MCF 10A (cell line): ENCODE data around the gene TMEM53. TPM values are rescaled to one million over a fixed set of nuclear protein-coding genes. Genes with fewer than 3 reads are reported as not detected.

Experiments used
- BruUV-seq: library from RNA; stranded (reverse); fragments of 400-500 nt; replicated peaks from 2 replicates; lab custom pipeline; 2021; lab: Mats Ljungman, UMichigan
- CTCF ChIA-PET: fragments of 300-600 bp; sonication (Branson Sonifier 250); formaldehyde crosslinking; extraction: SDS; loops from one replicate; lab custom pipeline; 2021; ENCODE audit warnings: antibody characterized with exemption, inconsistent platforms; lab: Yijun Ruan, JAX
- POLR2A ChIA-PET: fragments of 300-600, 350-650 bp; sonication (Branson Sonifier 250); formaldehyde crosslinking; extraction: SDS; loops from one replicate; lab custom pipeline; 2020; ENCODE audit warnings: antibody characterized with exemption, inconsistent platforms; lab: Yijun Ruan, JAX
- DNase-seq: peaks from one replicate; pipeline ENCODE4 v3.0.0-alpha.2; 2018; ENCODE audit not compliant: unreplicated experiment
- H3K27ac Mint-ChIP-seq: one replicate; pipeline ENCODE4 v1.8.0; 2022; ENCODE audit warnings: mild to moderate bottlenecking, low read depth, mixed read lengths; ENCODE audit not compliant: unreplicated experiment
- H3K27me3 Mint-ChIP-seq: one replicate; pipeline ENCODE4 v1.8.0; 2022; ENCODE audit warnings: mixed read lengths; ENCODE audit not compliant: insufficient read depth, unreplicated experiment
- H3K36me3 Mint-ChIP-seq: one replicate; pipeline ENCODE4 v1.8.0; 2022; ENCODE audit warnings: mild to moderate bottlenecking, moderate library complexity, mixed read lengths; ENCODE audit not compliant: insufficient read depth, unreplicated experiment
- H3K4me1 Mint-ChIP-seq: one replicate; pipeline ENCODE4 v1.8.0; 2022; ENCODE audit warnings: mixed read lengths; ENCODE audit not compliant: insufficient read depth, unreplicated experiment
- H3K4me3 Mint-ChIP-seq: one replicate; pipeline ENCODE4 v1.8.0; 2022; ENCODE audit warnings: mild to moderate bottlenecking, moderate library complexity, mixed read lengths; ENCODE audit not compliant: unreplicated experiment
- H3K9me3 Mint-ChIP-seq: one replicate; pipeline ENCODE4 v1.8.0; 2022; ENCODE audit warnings: mixed read lengths; ENCODE audit not compliant: unreplicated experiment
- intact Hi-C: fragments of 100-400 bp; cut with micrococcal nuclease; formaldehyde crosslinking; loops from 2 replicates; pipeline ENCODE4 v1.14.1; 2022
- total RNA-seq: library from RNA; stranded (reverse); gene quantifications from 2 replicates; pipeline ENCODE4 v1.2.3, GENCODE V29; 2022
- TF ChIP-seq, protein P1 (sequence below): fragments of 200-600 bp; IDR thresholded peaks from one replicate; pipeline ENCODE4 v1.8.0; 2022; ENCODE audit warnings: antibody characterized with exemption, mild to moderate bottlenecking; ENCODE audit not compliant: unreplicated experiment

The TMEM53 gene
- total RNA-seq, 1 experiment from 2014 or later = 2.2 TPM

DNA sequence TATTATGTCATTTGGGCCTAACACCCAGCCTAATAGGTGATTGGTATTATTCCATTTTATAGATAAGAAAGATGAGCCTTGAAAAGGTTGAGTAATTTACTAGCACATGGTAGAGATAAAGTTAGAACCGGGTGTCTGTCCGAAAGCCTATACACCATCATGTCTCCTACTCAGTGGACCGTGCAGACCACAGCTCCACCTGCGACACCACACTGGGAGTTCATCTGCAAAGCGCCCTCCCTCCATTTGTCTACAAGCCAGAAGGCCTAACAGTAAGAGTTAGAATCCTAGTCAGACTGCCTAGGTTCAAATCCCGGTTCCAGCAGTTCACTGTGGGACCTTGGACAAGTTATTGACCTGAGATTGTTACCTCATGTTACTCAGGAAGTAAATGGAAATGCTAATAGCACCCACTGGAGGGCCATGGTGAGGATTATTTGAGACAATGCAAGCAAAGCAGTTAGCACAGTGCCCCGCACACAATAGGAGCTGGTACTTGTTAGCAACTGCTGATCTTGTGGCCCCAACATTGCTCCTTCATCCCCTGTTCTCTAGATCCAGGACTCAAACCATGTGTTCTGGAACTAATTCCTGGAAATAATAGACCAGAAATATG, 20.7 kb upstream of the TMEM53 start:
- POLR2A ChIA-PET = no interaction called here
- no peak for DNase-seq
- BruUV-seq = no TSS peak
- Mint-ChIP-seq H3K4me1 (peaks cover 6% of the 10 kb centered on the region), H3K27me3 (no peaks in the 10 kb centered on the region), H3K9me3 (no peaks in the 10 kb centered on the region), H3K36me3 (no peaks in the 10 kb centered on the region), H3K27ac (no peak overlapping the region), H3K4me3 (no peak overlapping the region)
- intact Hi-C loops = no loop called here
- TF ChIP-seq, protein P1, sequence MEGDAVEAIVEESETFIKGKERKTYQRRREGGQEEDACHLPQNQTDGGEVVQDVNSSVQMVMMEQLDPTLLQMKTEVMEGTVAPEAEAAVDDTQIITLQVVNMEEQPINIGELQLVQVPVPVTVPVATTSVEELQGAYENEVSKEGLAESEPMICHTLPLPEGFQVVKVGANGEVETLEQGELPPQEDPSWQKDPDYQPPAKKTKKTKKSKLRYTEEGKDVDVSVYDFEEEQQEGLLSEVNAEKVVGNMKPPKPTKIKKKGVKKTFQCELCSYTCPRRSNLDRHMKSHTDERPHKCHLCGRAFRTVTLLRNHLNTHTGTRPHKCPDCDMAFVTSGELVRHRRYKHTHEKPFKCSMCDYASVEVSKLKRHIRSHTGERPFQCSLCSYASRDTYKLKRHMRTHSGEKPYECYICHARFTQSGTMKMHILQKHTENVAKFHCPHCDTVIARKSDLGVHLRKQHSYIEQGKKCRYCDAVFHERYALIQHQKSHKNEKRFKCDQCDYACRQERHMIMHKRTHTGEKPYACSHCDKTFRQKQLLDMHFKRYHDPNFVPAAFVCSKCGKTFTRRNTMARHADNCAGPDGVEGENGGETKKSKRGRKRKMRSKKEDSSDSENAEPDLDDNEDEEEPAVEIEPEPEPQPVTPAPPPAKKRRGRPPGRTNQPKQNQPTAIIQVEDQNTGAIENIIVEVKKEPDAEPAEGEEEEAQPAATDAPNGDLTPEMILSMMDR = no peak
- CTCF ChIA-PET = no interaction called here

DNA sequence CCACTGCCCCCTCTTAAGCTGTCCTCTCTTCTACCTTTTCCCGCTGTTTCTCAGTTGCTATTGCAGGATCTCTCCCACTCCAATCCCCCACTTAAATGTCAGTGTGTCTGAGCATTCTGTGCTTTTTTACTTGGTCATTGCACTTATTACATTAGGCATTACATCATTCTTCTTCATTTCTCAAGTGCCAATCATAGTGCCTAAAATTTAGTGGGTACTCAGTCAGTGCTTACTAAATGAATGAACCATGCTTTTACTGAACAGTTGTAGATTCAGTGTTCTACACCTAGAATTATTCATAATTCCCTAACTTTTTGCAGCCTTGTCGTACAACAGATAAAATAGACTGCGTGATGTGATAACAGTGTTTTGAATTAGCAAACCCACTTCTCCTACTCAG, 19.6 kb upstream of the TMEM53 start:
- H3K36me3 Mint-ChIP-seq = no peaks in the 10 kb centered on the region
- peaks cover 6% of the 10 kb centered on the region for H3K4me1 Mint-ChIP-seq
- TF ChIP-seq, protein P1 = no peak
- intact Hi-C loops = no loop called here
- DNase-seq = no peak
- H3K9me3 Mint-ChIP-seq = no peaks in the 10 kb centered on the region
- H3K27ac Mint-ChIP-seq = no peak overlapping the region
- ChIA-PET CTCF (interaction anchor here (0.6 kb wide), 1 partner anchor 12 kb away, joined by 3 read pairs; no protein-coding TSS in a partner anchor), POLR2A (interaction anchor here (2.3 kb wide), 1 partner anchor 28 kb away, joined by 6 read pairs; no protein-coding TSS in a partner anchor)
- H3K4me3 Mint-ChIP-seq = no peak overlapping the region
- no peaks in the 10 kb centered on the region for H3K27me3 Mint-ChIP-seq
- no TSS peak for BruUV-seq

DNA sequence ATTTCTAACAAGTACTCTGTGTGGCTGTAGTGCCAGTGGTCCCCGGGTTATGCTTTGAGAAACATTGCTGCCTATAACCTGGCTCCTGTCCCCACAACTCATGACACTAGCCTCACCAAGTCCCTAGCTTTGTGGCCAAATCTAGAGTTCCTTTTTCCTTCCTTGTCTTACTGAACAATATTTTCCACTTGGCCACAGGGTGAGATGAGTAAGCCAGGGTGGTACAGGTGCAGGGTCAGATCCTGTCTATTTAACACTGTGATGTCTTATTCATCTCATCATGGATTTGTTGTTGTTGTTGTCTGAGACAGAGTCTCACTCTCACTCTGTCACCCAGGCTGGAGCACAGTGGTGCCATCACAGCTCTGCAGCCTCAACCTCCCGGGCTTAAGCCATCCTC, 18.9 kb upstream of the TMEM53 start:
- TF ChIP-seq, protein P1 = no peak
- no peak overlapping the region for H3K4me3 Mint-ChIP-seq
- H3K36me3 Mint-ChIP-seq = no peaks in the 10 kb centered on the region
- BruUV-seq = no TSS peak
- no peaks in the 10 kb centered on the region for H3K27me3 Mint-ChIP-seq
- POLR2A ChIA-PET = interaction anchor here (0.9 to 2.3 kb wide), 2 partner anchors 19 to 28 kb away, joined by 5 to 6 read pairs; partner anchors contain the start of gene TMEM53
- peaks cover 6% of the 10 kb centered on the region for H3K4me1 Mint-ChIP-seq
- no peak overlapping the region for H3K27ac Mint-ChIP-seq
- H3K9me3 Mint-ChIP-seq = no peaks in the 10 kb centered on the region
- intact Hi-C loops = no loop called here
- CTCF ChIA-PET = interaction anchor here (0.6 to 1.7 kb wide), 2 partner anchors 12 to 476 kb away, joined by 3 read pairs; no protein-coding TSS in a partner anchor
- no peak for DNase-seq

DNA sequence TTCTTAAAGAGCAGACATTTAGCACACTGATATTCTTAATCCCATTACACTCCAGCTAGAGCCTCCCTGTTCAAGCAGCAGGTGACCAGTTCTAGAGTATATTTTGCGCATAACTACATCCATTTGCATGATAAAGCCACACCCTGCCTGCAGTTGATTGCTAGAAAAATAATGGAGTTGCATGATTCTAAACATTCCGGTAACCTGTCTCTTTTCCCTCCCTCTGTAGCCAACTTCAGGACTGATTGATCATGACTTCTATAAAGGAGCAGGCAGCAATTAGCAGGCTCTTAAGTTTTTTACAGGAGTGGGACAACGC, 15.1 kb upstream of the TMEM53 start:
- no peak for DNase-seq
- Mint-ChIP-seq H3K27me3 (no peaks in the 10 kb centered on the region), H3K4me3 (no peak overlapping the region), H3K9me3 (no peaks in the 10 kb centered on the region), H3K36me3 (no peaks in the 10 kb centered on the region), H3K4me1 (peaks cover 6% of the 10 kb centered on the region), H3K27ac (no peak overlapping the region)
- intact Hi-C loops = no loop called here
- BruUV-seq = no TSS peak
- ChIA-PET CTCF (interaction anchor here (0.7 kb wide), 1 partner anchor 10 kb away, joined by 3 read pairs; no protein-coding TSS in a partner anchor), POLR2A (interaction anchor here (1.7 kb wide), 1 partner anchor 15 kb away, joined by 4 read pairs; the partner anchor contains the start of genes ARMH1 and TMEM53)
- TF ChIP-seq, protein P1 = no peak
